Renal pelvis (tissue), 4 donors: ENCODE measurements around the gene SNAP25. TPM values are rescaled to one million over a fixed set of nuclear protein-coding genes. Genes with fewer than 3 reads are reported as not detected.
A peak's percentile ranks its signal among the peaks of the same experiment; 100 is the strongest.

Experiments used
- DNase-seq: peaks from one replicate; pipeline ENCODE4 v3.0.0-alpha.2; 2013
- polyA plus RNA-seq, 3 donors: library from polyadenylated mRNA; unstranded; fragments of 120-200 nt; gene quantifications; one replicate each; pipeline ENCODE4 v1.2.1, GENCODE V29; 2013; ENCODE audit not compliant: insufficient read length in 3 of 3

Gene SNAP25
- polyA plus RNA-seq, 3 donors: 6.1 to 6.7 (median 6.6) TPM

DNA sequence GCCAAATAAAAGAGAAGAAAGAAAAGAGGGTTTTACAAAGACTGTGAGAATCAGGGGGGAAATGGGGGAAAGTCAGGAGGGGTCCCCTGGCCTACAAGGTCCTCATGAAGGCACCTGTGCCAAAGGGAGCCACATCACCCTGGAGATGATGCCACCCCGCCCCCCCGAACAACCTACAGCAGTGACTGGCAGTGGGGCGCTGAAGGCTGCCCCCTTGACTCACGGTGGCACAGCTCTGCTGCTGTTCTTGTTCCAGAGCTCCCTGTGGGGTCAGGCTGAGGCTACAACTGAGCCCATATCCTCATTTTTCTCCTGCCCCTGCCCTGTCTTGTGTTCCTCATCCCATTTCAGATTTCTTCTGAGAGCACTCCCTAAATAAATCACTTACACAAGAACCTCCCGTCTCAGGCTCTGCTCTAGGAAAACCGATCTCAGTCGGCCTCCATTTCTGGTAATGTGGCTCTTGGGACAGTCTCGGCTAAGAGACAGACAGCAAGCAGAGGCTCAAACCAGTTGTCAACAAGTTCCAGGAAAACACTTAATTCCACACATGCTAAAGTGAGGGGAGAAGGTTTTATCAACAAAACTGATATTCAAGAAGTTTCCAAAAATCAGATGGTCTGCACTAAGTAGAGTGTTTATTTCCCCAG is 105.7 kb downstream of the SNAP25 start:
- DNase-seq: no peak

- DNase-seq: no peak
Observed at GRCh38 chr20:10328897-10329255, 110.2 kb downstream of the SNAP25 start.

GRCh38 chr20:10329387-10330005 is 110.9 kb downstream of the SNAP25 start:
- DNase-seq: no peak

DNA sequence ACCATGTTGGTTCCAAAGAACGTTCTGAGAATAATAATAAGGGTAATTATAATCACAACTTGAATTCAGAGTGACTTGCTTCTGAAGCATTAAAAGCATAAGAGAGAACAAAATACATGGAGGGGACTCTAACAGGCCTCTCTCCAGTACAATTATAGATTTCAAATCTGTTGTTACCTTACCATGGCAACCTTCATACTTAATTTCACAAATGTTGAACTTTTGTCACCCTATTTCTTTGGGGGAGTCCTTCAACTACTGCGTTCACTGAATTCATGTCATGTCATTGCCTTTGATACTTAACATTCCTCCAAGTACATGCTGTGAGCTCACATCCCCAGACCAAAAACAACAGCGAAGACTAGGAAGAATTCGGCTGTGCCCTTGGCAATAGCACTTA is 111.4 kb downstream of the SNAP25 start:
- no peak for DNase-seq

- DNase-seq: peak; percentile 38
Observed at GRCh38 chr20:10332656-10333415, 114.2 kb downstream of the SNAP25 start.

GRCh38 chr20:10336959-10337729 is 118.5 kb downstream of the SNAP25 start:
- DNase-seq: no peak

- no peak for DNase-seq
Observed at GRCh38 chr20:10338426-10339180, 120.0 kb downstream of the SNAP25 start.

DNA sequence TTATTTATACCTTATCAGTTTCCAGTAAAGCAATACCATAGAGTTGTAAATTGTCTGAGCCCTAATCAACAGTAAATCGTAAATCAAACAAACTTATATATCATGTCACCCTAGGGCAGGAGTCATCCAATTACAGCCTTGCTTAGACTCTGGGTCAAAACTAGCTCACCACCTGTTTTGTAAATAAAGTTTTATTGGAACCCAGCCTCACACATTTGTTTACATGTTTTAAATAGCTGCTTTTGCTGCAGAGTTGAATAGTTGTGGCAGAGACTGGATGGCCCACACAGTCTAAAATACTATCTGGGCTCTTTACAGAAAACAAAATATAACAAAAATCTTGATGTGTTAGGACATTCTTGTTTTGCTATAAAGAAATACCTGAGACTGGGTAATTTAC is 121.0 kb downstream of the SNAP25 start:
- DNase-seq: no peak

DNA sequence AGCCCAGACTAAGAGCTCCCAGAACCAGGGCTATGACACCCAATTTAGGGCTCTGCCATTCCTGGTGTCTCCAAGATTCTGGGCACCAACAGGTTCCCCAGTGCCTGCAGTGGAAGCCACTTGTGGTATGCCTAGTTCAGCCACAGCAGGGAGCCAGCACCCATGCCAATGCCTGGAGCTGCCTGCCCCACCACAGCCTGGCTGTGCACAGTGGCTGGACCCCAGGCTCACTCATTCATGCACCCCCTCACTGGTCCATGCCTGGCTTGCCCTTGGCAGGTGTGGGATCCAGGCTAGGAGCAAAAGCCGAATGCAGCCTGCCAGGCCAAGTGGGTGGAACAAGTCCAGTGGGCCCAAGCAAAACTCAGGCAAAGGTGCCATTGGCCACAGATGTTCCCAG is 123.5 kb downstream of the SNAP25 start:
- DNase-seq: no peak

DNA sequence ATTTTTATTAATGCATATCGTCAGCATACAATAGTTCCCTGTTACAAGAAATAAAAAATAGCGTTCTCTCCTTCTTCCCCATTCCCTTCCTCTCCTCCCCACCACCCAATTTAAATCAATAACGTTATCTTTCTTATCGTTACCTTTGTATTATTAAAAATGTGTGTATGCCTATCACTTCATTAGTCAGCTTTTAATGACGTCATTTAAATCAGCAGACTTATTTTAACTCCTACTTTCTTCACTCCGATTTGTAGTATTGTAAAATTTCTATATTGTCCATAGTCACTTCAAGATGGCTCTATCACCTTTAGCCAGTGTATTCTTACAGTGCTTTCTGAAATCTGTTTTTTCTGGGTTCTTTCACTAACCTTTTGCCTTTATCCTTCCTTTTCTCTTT is 126.3 kb downstream of the SNAP25 start:
- DNase-seq: no peak

GRCh38 chr20:10347086-10347880 is 128.7 kb downstream of the SNAP25 start:
- no peak for DNase-seq

GRCh38 chr20:10349118-10349517 is 130.5 kb downstream of the SNAP25 start:
- no peak for DNase-seq

GRCh38 chr20:10350188-10350842 is 131.7 kb downstream of the SNAP25 start:
- DNase-seq: no peak

DNA sequence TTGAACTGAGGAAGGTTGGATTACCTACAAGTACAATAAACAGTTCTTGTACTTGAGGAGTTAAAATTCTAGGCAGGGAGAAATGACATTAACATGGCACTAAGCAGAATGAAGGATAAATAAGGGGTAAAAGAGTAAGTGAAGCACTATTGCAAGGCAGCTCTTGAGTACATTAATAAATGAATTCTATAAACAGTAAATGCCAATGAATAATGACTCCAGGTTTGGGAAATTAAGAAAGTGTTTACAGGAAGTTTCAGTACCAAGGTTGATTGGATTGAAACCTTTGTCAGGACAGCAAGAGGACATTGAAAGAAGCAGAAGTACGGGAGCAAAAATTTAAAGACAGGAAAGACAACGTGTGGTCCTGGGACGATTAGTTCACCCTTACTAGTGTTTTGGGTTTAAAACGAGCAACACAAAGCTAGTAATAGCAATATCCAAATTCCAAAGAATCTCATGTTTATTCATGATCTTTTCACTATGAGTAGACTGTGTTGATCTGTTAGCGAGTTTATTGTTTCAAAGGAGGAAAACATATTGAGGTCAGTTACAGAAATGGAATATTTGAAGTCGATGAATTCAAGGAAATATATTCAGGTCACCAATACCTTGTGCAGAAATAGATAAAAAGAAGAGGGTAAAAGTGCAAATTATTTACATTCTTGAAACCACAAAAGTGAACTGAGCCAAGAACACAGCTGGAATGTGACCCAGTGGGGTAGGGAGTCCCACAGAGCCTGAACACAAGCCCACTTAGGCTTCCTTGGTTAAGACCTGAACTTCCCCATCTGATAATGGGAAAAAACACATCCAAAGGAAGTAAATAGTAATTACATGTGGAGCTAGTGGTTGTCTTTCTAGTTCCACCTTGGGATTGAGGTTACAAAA is 134.5 kb downstream of the SNAP25 start:
- DNase-seq: no peak

DNA sequence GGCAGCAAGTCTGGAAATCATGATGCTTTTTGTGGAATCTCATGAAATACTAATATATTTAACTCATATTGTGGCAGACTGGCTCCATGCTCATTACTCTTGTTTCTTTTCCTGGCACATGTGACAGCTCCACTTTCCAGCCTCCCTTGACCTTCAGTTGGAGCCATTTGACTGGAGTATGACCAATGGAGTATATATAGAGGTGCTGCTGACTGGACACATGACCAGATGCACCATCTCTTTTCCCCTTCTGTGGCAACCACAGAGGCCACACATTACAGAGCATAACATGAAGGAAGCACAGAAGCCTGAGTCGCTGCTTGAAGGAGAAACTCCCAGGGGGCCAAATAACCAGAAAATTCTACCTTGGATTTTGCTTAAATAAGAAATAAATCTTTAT is 138.0 kb downstream of the SNAP25 start:
- no peak for DNase-seq
